SK-N-SH (cell line): ENCODE data around the gene PCDHA9. TPM values are rescaled to one million over a fixed set of nuclear protein-coding genes. Genes with fewer than 3 reads are reported as not detected.

Experiments
- CTCF ChIA-PET: fragments of 300-600, 350-600 bp; formaldehyde crosslinking; extraction: SDS; loops from one replicate; lab custom pipeline; 2021; lab: Yijun Ruan, JAX
- POLR2A ChIA-PET: fragments of 350-600 bp; sonication (Branson Sonifier 250); formaldehyde crosslinking; extraction: SDS; loops from one replicate; lab custom pipeline; 2020; ENCODE audit warnings: antibody characterized with exemption, inconsistent platforms; lab: Yijun Ruan, JAX
- DNase-seq: peaks from one replicate; pipeline ENCODE4 v3.0.0; 2012
- H2AFZ ChIP-seq: fragments of 200-600 bp; sonication (generic); 2 replicates; pipeline ENCODE4 v1.8.1; 2016; ENCODE audit warnings: antibody characterized with exemption, mild to moderate bottlenecking, low read depth
- H3F3A ChIP-seq: fragments of 200-600 bp; sonication (generic); replicated peaks from 2 replicates; pipeline ENCODE3; 2016; ENCODE audit warnings: antibody characterized with exemption, mild to moderate bottlenecking; ENCODE audit not compliant: insufficient read depth
- H3K27ac ChIP-seq, 2 experiments: fragments of 200-500 bp in 1 of 2; fragments of 200-600 bp in 1 of 2; sonication (Bioruptor generic) in 1 of 2; sonication (generic), shearing (Covaris generic) in 1 of 2; 2 replicates each; pipeline versions ENCODE4 v1.5.1 to v1.6.1; 2014 to 2016; ENCODE audit warnings: low read depth in 2 of 2, inconsistent platforms in 1 of 2, low read length in 1 of 2, mild to moderate bottlenecking in 1 of 2, mixed read lengths in 1 of 2
- H3K27me3 ChIP-seq: fragments of 200-600 bp; sonication (generic), shearing (Covaris generic); 2 replicates; pipeline ENCODE4 v1.6.1; 2016; ENCODE audit warnings: mixed run types; ENCODE audit not compliant: insufficient read depth
- H3K36me3 ChIP-seq, 2 experiments: fragments of 200-500 bp in 1 of 2; fragments of 200-600 bp in 1 of 2; sonication (Bioruptor generic) in 1 of 2; sonication (generic) in 1 of 2; replicated peaks in 1 of 2; 2 replicates each; pipeline versions ENCODE3 to v1.5.1; 2014 to 2016; ENCODE audit warnings: low read length in 1 of 2, mild to moderate bottlenecking in 1 of 2; ENCODE audit not compliant: insufficient read depth in 2 of 2, control insufficient read depth in 1 of 2
- H3K4me1 ChIP-seq, 2 experiments: fragments of 200-500 bp in 1 of 2; fragments of 200-600 bp in 1 of 2; sonication (Bioruptor generic) in 1 of 2; sonication (generic), shearing (Covaris generic) in 1 of 2; 2 replicates each; pipeline versions ENCODE4 v1.5.1 to v1.6.1; 2014 to 2016; ENCODE audit warnings: low read depth in 1 of 2, low read length in 1 of 2, mixed run types in 1 of 2; ENCODE audit not compliant: insufficient read depth in 2 of 2, control insufficient read depth in 1 of 2
- H3K4me2 ChIP-seq: fragments of 200-600 bp; sonication (generic), shearing (Covaris generic); 2 replicates; pipeline ENCODE4 v1.6.1; 2017; ENCODE audit warnings: mixed run types
- H3K4me3 ChIP-seq, 2 experiments: fragments of 200-500 bp in 1 of 2; fragments of 200-600 bp in 1 of 2; sonication (Bioruptor generic) in 1 of 2; sonication (generic), shearing (Covaris generic) in 1 of 2; 2 replicates each; pipeline versions ENCODE4 v1.5.1 to v1.8.1; 2014 to 2016; ENCODE audit warnings: low read depth in 2 of 2, inconsistent platforms in 1 of 2, low read length in 1 of 2, mild to moderate bottlenecking in 1 of 2, mixed read lengths in 1 of 2, moderate library complexity in 1 of 2
- H3K79me2 ChIP-seq: fragments of 200-600 bp; sonication (generic); 2 replicates; pipeline ENCODE4 v1.8.1; 2017; ENCODE audit warnings: mild to moderate bottlenecking; ENCODE audit not compliant: insufficient read depth
- H3K9ac ChIP-seq: fragments of 200-600 bp; sonication (generic); 2 replicates; pipeline ENCODE4 v1.6.1; 2017; ENCODE audit warnings: mixed run types
- H3K9me2 ChIP-seq: fragments of 200-600 bp; sonication (generic); 2 replicates; pipeline ENCODE4 v1.6.1; 2017; ENCODE audit warnings: mixed run types
- H3K9me3 ChIP-seq: fragments of 200-600 bp; sonication (generic); 2 replicates; pipeline ENCODE4 v1.6.1; 2017; ENCODE audit warnings: mixed run types, mild to moderate bottlenecking, moderate library complexity
- H4K20me1 ChIP-seq: fragments of 200-600 bp; sonication (generic); 2 replicates; pipeline ENCODE4 v1.6.1; 2017; ENCODE audit warnings: mild to moderate bottlenecking, mixed run types; ENCODE audit not compliant: insufficient read depth
- CHD2 ChIP-seq: fragments of 150-350 bp; IDR thresholded peaks from 2 replicates; pipeline ENCODE4 v1.6.1; 2018; ENCODE audit warnings: low read length; ENCODE audit not compliant: partially characterized antibody
- CTCF ChIP-seq: fragments of 200-600 bp; sonication (generic); IDR thresholded peaks from 2 replicates; pipeline ENCODE4 v1.6.1; 2017; ENCODE audit warnings: antibody characterized with exemption, mild to moderate bottlenecking, moderate library complexity
- ELF1 ChIP-seq: IDR thresholded peaks from 2 replicates; pipeline ENCODE4 v1.4.0; 2012
- EP300 ChIP-seq, 2 experiments: IDR thresholded peaks; 2 replicates each; pipeline versions ENCODE4 v1.4.0 to v1.6.1; 2012; ENCODE audit warnings: borderline replicate concordance in 1 of 2, low read depth in 1 of 2, low read length in 1 of 2
- FOSL2 ChIP-seq: IDR thresholded peaks from 2 replicates; pipeline ENCODE4 v1.4.0; 2012; ENCODE audit warnings: low read depth, mild to moderate bottlenecking, moderate library complexity, borderline replicate concordance
- FOXJ3 ChIP-seq: sonication (generic); formaldehyde crosslinking; IDR thresholded peaks from 2 replicates; pipeline ENCODE4 v1.5.1; 2020; ENCODE audit warnings: mild to moderate bottlenecking, missing genetic modification reagents
- FOXM1 ChIP-seq: IDR thresholded peaks from 2 replicates; pipeline ENCODE4 v1.4.0; 2012; ENCODE audit warnings: low read depth, mild to moderate bottlenecking
- GABPA ChIP-seq: IDR thresholded peaks from 2 replicates; pipeline ENCODE4 v1.4.0; 2012; ENCODE audit warnings: low read depth, mild to moderate bottlenecking
- GATA2 ChIP-seq: sonication (generic); formaldehyde crosslinking; IDR thresholded peaks from 2 replicates; pipeline ENCODE4 v1.5.0; 2020; ENCODE audit warnings: mild to moderate bottlenecking, missing genetic modification reagents
- IRF3 ChIP-seq: fragments of 150-350 bp; IDR thresholded peaks from 2 replicates; pipeline ENCODE4 v1.6.1; 2016; ENCODE audit warnings: mild to moderate bottlenecking, low read depth, low read length
- JUND ChIP-seq: IDR thresholded peaks from 2 replicates; pipeline ENCODE4 v1.4.0; 2012
- MAX ChIP-seq: IDR thresholded peaks from 2 replicates; pipeline ENCODE4 v1.4.0; 2012; ENCODE audit warnings: low read depth
- NFIC ChIP-seq: IDR thresholded peaks from 2 replicates; pipeline ENCODE4 v1.4.0; 2012; ENCODE audit warnings: borderline replicate concordance
- NRF1 ChIP-seq: IDR thresholded peaks from 2 replicates; pipeline ENCODE4 v1.6.1; 2012; ENCODE audit warnings: low read depth, mild to moderate bottlenecking, low read length
- PBX3 ChIP-seq: IDR thresholded peaks from 2 replicates; pipeline ENCODE4; 2012
- RXRA ChIP-seq: IDR thresholded peaks from 2 replicates; pipeline ENCODE4 v1.4.0; 2012; ENCODE audit warnings: low read depth, mild to moderate bottlenecking, borderline replicate concordance
- SIN3A ChIP-seq: IDR thresholded peaks from 2 replicates; pipeline ENCODE4 v1.6.1; 2012; ENCODE audit warnings: low read depth, mild to moderate bottlenecking, low read length, moderate library complexity, borderline replicate concordance
- SMC3 ChIP-seq: IDR thresholded peaks from 2 replicates; pipeline ENCODE4 v1.6.1; 2012; ENCODE audit warnings: low read depth, low read length, improper control_type of control experiment
- TAF1 ChIP-seq: IDR thresholded peaks from 2 replicates; pipeline ENCODE4 v1.6.1; 2012; ENCODE audit warnings: low read depth, mild to moderate bottlenecking, low read length, moderate library complexity, borderline replicate concordance
- TEAD4 ChIP-seq: IDR thresholded peaks from 2 replicates; pipeline ENCODE4 v1.4.0; 2012; ENCODE audit warnings: mild to moderate bottlenecking, borderline replicate concordance; ENCODE audit not compliant: insufficient read depth
- USF1 ChIP-seq: IDR thresholded peaks from 2 replicates; pipeline ENCODE4 v1.4.0; 2012; ENCODE audit warnings: low read depth, borderline replicate concordance
- WGBS: methylation state at CpG from one replicate; pipeline ENCODE4 v1.1.6; 2017; ENCODE audit warnings: low lambda C conversion rate; 5-methylcytosine and 5-hydroxymethylcytosine counted together
- polyA plus RNA-seq, 3 experiments: library from polyadenylated mRNA; depleted of rRNA; stranded (reverse); fragments of >200 nt; gene quantifications; 2 replicates each; pipeline ENCODE4 v1.2.3, GENCODE V29; 2012

PCDHA9 gene
- polyA plus RNA-seq, 1 of the 3 experiments (the other 2 are of a cell fraction), result 0.02 TPM

GRCh38 chr5:140877262-140877581 lies 29.0 kb downstream of the PCDHA9 start:
- no peak overlapping the region; a peak in 1 of 4 replicates for H3K4me3 ChIP-seq
- no peak overlapping the region for H2AFZ ChIP-seq
- H3K36me3 ChIP-seq, result no peaks in the 10 kb centered on the region
- no peak overlapping the region for H3K27ac ChIP-seq
- TF ChIP-seq MAX (no peak), USF1 (no peak), GATA2 (CRISPR knock-in tag) (no peak), CTCF (no peak), TAF1 (no peak), NRF1 (no peak), GABPA (no peak), JUND (no peak), TEAD4 (no peak), SIN3A (no peak), FOSL2 (no peak), CHD2 (no peak), ELF1 (no peak), FOXM1 (no peak), RXRA (no peak), SMC3 (no peak), NFIC (no peak)
- TF ChIP-seq, all 33 proteins: peak for 0
- Histone ChIP-seq H3K27me3 (no peaks in the 10 kb centered on the region), H3K4me2 (no peak overlapping the region), H3K9me3 (no peaks in the 10 kb centered on the region), H3K9me2 (no peaks in the 10 kb centered on the region), H3K79me2 (no peaks in the 10 kb centered on the region), H3K9ac (no peak overlapping the region), H3F3A (no peaks in the 10 kb centered on the region), H3K4me1 (no peaks in the 10 kb centered on the region; a peak in 2 of 4 replicates), H4K20me1 (no peaks in the 10 kb centered on the region)
- 93% methylated on average over 34 of the region's 37 CpGs for WGBS
- DNase-seq, result no peak
- ChIA-PET CTCF (no interaction called here), POLR2A (no interaction called here)

- no peak within 1 kb of the TSS for H3K4me3 ChIP-seq
- no peaks in the 10 kb centered on the region for H3K27me3 ChIP-seq
- no peaks in the 10 kb centered on the region for H3K36me3 ChIP-seq
- no peaks in the 10 kb centered on the region for H3K79me2 ChIP-seq
- no peaks in the 10 kb centered on the region for H3F3A ChIP-seq
- H3K4me2 ChIP-seq, result no peak within 1 kb of the TSS
- ChIA-PET POLR2A (no interaction called here), CTCF (interaction anchor here (0.9 to 3.8 kb wide), 4 partner anchors 17 to 158 kb away, joined by 3 to 20 read pairs (median 4); partner anchors contain the start of gene PCDHAC1)
- no peak for DNase-seq
- no peaks in the 10 kb centered on the region for H3K9me2 ChIP-seq
- TF ChIP-seq RXRA, result no peak
- TF ChIP-seq EP300 (IDR thresholded peaks at IDR 0.05; ENCODE audit: borderline replicate concordance in 1 of 2, low read depth in 1 of 2, low read length in 1 of 2), result no peak
- no peak for TF ChIP-seq NRF1
- no peak for TF ChIP-seq TEAD4
- TF ChIP-seq TAF1, result no peak
- TF ChIP-seq SMC3, result no peak
- TF ChIP-seq ELF1, result no peak
- TF ChIP-seq IRF3, result no peak
- TF ChIP-seq FOXJ3 (CRISPR knock-in tag), result no peak
- TF ChIP-seq PBX3, result no peak
- TF ChIP-seq, all 33 proteins: peak for 0
- Histone ChIP-seq H4K20me1 (no peaks in the 10 kb centered on the region), H3K9me3 (no peaks in the 10 kb centered on the region; the same call in 1 of the 2 replicates), H3K4me1 (no peaks in the 10 kb centered on the region; a peak in 1 of 4 replicates), H2AFZ (no peak within 1 kb of the TSS), H3K9ac (no peak within 1 kb of the TSS), H3K27ac (no peak within 1 kb of the TSS)
- 90% methylated on average over 26 of the region's 35 CpGs for WGBS
Measured at GRCh38 chr5:140881889-140882590, 33.9 kb downstream of the PCDHA9 start, which contains the start of gene PCDHA13. PCDHA13 (plus strand) TSS chr5:140882124; CDS start chr5:140882269, 145 bp downstream.
